DMS53 (cell line): ENCODE results near the gene IGSF9.

Experiments
- DNase-seq: peaks from one replicate; lab custom pipeline; 2025; lab: John Stamatoyannopoulos, UW

The IGSF9 gene

GRCh38 chr1:159946242-159947187 lies 1.1 kb upstream of the IGSF9 start:
- DNase-seq = peak; percentile 32

- no peak for DNase-seq
These were observed 574 bp downstream of the IGSF9 start for GRCh38 chr1:159944623-159945455.

DNA sequence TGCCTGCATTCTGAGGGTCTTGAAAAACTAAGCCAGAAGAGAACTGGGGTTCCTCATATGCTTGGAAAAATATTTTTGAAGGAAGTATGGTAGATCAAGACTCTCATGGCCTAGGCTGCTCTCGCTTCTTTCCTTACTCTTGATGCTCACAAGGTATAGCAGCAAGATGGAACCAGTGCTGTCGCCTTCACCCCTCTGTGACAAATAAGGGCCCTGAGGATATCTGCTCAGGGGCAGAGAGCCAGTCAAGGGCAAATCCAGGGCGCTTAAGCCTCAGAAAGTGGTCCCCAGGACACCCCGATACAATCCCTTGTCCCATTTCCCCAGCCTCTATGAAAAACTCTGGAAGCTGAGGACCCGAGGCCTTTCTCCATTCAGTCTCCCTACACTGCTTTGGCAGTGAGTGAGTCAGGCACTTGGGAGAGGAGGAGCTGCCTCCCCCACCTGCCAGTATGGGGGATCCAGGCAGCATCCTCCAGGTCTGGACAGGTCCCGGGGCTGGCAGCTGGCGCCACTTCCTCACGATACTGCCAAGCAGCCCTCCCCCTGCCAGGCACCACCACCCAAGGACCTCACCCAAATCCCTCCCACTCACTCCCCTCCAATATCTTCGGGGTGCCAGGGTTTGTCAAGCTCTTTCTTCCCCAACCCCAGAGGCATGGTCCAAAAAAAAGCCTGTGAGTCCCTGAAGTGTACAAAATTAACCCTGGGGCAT lies 1.3 kb downstream of the IGSF9 start:
- DNase-seq = no peak

DNA sequence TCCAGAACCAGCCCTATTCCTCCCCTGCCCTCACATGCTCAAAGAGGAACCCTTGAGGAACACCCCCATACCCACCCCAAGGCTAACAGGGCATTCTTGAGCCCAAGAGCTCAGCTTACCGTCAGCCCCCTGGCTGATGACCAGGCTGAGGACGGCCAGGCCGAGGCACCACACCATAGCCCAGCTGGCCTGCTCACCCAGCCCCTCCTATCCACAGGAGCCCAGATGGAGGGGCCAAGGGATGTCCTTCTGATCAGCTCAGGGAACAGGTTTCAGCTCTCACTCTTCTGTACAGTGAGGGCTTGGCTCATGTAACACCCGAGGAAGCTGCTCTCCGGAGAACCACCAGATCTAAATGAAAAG lies 2.2 kb downstream of the IGSF9 start:
- DNase-seq = no peak

DNA sequence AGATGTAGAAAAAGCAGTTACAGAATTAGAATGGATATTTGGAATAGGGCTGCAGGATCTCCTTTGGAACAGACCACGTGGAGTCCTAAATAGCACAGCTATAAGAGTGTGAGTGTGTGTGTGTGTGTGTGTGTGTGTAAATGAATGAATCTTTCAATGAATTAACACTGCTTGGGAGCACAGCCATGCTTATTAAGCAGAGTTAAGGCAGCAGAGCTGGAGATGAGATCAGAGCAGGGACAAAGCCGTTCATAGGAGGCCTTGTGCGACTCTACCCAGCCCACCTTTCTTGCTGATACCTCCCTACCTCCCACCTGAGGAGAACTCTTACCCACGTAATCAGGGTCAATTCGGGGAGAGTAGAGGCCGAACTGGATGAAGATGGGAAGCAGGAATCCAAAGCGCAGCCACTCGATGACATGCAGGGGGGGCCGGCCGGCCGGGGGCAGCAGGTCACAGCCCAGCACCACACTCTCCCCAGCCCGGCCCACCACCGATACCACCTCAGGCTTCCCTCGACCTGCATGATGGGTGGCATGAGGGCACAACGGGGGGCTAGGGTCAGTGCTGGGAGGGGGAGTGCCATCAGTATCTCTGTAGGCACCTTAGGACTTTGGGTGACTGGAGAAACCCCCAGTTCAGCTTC lies 2.7 kb downstream of the IGSF9 start:
- no peak for DNase-seq

DNA sequence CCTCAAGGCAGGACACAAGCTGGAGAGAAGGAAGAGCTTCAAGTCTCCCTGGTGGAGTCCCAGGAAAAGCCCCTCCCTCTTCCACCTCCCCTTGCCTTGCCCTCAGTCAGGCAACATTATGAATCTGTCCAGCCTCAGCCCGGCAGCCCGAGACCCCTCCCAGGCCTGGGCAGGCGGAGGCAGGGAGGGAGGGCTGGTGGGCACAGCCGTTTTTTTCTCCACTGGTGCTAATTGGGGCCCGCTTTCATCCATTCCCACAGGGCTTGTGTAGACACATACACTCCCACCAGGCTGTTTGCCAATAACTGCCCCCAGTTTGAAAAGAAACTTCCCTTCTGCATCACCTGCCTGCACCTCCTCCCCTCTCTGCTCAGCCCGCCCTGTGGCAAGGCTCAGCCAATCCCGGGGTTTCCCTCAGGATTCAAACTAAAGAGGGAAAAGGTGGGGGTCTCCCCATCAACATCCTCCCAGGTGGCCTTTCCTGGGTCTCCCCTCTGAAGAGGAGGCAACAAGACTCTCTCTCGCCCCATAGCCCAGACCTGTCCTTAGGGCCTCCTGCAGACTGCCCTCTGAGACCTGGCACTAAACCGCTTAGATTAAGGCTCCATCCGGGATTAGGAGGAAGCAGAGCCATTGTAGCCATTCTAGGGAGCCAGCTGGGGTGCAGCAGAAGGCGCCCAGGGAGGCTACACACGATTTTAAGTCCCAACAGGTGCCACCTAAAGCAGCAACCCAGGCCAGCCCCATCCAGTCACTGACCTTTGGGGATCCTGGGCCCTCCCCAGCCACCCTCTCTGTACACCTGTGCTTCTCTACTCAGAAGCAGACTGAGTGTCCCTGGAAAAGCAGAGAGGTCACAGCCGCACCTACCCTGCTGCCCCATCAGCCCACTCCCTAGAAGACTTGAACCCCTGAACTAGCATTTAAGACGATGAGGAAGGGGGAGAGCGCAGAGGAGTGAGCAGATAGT lies 3.5 kb downstream of the IGSF9 start:
- no peak for DNase-seq

- DNase-seq = no peak
These were observed 4.3 kb downstream of the IGSF9 start for GRCh38 chr1:159941141-159941540.

- no peak for DNase-seq
These were observed 5.3 kb downstream of the IGSF9 start for GRCh38 chr1:159940006-159940620.

- no peak for DNase-seq
These were observed 5.8 kb downstream of the IGSF9 start for GRCh38 chr1:159939678-159940002.

DNA sequence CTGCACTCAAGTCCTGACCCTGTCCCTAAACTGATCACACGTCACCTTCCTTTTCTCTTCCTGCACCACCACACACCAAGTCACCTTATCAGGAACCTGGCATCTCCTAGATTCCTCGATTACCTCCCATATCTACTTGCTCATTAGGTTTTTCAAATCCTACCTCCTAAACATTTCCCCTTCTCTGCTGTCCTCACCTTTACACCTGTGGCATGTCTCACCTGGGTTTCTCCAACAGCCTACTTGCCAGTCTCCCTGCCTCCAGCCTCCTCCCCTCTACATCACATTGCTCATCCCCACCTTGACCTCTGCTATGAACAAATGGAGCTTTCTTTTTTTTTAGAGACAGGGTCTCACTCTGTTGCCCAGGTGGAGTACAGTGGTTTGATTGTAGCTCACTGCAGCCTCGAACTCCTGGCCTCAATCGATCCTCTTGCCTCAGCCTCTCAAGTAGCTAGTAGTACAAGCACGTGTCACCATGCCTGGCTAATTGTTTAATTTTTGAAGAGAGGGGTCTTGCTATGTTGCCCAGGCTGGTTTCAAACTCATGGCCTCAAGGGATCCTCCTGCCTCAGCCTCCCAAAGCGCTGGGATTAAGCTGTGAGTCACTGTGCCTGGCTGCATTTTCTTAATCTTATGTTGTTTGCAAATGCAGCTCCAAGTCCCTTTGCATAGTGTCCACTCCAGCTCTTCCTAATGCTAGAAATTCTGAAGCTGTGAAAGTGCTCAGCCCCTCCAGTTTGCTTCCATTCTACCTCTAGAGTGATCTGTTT lies 6.3 kb downstream of the IGSF9 start:
- DNase-seq = no peak

DNA sequence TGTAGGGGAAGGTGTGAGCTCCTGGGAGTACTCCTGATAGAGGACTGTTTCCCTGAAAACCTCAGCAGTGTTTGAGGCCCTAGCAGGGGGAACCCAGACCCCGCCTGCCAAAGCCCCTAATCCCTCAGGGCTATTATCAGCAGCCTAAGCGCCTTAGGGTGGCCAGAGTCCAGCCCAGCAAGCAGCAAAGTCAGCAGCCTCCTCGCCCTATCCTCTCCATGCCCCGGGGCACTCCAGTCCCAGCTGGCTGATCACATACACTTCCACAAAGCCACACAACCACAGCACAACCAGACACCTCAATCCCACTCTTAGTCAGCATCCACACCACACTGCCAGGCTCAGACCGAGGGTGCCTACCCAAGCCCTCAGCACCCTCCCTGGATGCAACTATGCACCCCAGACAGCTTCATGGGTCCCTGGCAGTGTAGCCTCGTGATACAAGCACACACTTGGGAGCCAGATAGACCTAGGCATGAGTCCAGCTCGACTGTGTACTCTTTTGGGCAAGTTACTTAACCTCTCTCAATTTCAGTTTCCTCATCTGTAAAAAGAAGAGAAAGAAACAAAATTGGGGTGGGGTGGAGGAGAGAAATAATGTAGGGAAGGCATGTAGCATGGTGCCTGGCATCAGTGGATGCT lies 7.1 kb downstream of the IGSF9 start:
- DNase-seq = no peak

DNA sequence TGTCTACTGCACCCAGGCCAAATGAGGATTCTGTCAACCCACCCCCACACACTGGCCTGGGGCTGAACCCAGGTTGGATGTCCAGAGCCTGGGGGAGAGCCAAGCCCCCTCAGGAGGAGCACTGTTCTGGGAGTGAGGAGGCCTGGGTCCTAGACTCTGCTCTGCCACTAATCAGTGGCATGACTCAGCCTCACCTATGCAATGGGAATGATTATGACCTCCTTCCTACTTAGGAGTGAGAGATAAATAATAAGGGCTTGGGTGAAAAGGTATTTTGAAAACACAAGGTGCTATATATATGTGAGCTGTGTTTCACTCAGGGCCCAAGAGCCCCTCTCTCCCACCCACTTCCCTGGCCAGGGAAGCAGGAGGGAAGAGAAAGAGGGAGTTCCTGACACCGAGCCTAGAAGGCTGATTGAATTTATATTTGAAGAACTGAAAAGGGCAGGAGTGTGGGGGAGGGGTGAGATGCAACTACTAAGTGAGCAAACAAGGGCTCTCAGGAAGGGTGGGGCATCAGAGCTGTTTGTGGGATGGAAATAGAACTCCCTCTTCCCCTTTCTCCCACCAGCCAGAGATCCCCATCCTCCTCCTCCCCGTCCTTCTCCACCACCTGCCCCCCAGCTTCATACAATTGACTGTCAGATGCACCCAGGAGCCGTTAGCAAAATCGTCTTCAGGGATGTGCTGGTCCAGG lies 8.2 kb downstream of the IGSF9 start:
- DNase-seq = peak; percentile 45

GRCh38 chr1:159936273-159936904 lies 9.0 kb downstream of the IGSF9 start:
- peak; percentile 76 for DNase-seq

DNA sequence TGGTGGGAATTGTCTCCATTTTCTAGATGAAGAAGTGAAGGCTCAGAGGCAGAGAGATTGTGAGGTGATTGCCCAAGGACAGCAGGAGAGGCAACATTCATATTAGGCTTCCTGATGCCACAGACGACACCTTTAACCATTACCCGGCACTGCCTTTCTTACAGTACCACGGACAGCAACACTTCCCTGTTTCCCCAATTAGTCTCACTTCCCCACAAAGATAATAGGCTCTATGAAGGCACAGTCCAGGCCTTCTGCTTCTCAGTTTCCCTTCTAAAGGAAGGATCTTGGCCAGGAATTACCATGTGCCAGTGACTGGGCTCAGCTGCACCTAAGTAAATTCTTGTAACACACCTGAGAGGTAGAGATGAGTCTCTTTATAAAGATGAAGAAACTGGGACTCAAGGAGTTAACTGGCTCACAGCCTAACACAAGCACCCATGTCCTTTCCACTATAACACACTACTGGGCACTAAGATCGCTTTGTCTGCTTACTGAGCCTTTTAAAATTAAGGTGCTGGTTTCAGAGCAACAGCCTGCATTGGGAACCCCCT lies 9.6 kb downstream of the IGSF9 start:
- DNase-seq = no peak

- no peak for DNase-seq
These were observed 10.1 kb downstream of the IGSF9 start for GRCh38 chr1:159935305-159935704.

- DNase-seq = no peak
These were observed 11.0 kb downstream of the IGSF9 start for GRCh38 chr1:159934136-159935039.

DNA sequence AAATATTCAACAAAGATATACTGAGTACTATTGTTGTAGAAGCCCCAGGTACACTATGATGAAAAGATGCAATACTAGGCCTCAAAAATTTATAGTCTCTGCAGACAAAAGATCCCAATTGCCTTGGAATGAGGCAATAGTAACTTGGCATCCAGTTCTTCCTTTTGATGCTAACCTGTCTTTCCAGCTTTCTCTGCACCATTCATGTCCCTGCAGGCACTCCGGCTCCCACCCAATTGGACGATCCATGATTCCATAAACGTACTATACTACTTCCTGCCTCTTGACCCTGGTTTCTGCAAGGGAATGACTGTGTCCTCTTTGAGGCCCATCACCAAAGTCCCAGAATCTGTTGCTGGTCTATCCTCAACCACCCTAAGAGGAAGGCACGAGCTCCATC lies 12.1 kb downstream of the IGSF9 start:
- no peak for DNase-seq
